Fibroblast of the aortic adventitia (primary cell): ENCODE measurements around the gene RET. TPM values are rescaled to one million over a fixed set of nuclear protein-coding genes. Genes with fewer than 3 reads are reported as not detected.

Experiments used
- DNase-seq: peaks from one replicate; pipeline ENCODE4 v3.0.0-alpha.2; 2010; ENCODE audit warnings: low read depth
- H3K4me3 ChIP-seq: 2 replicates; pipeline ENCODE4 v1.5.1; 2011; ENCODE audit warnings: low read depth, mild to moderate bottlenecking, control low read depth, low read length, moderate library complexity
- CTCF ChIP-seq: IDR thresholded peaks from 2 replicates; pipeline ENCODE4 v1.5.1; 2011; ENCODE audit warnings: mild to moderate bottlenecking, low read length, control low read depth, inconsistent platforms; ENCODE audit not compliant: insufficient read depth
- total RNA-seq: library from RNA; depleted of rRNA; stranded (reverse); fragments of >200 nt; gene quantifications from 2 replicates; pipeline ENCODE4 v1.2.3, GENCODE V29; 2012; ENCODE audit warnings: low replicate concordance

Gene RET
- total RNA-seq, 1 donor: 0.27 TPM

GRCh38 chr10:43132867-43133787 is 56.3 kb downstream of the RET start:
- no peak for TF ChIP-seq CTCF
- no peak overlapping the region for H3K4me3 ChIP-seq
- DNase-seq: no peak

DNA sequence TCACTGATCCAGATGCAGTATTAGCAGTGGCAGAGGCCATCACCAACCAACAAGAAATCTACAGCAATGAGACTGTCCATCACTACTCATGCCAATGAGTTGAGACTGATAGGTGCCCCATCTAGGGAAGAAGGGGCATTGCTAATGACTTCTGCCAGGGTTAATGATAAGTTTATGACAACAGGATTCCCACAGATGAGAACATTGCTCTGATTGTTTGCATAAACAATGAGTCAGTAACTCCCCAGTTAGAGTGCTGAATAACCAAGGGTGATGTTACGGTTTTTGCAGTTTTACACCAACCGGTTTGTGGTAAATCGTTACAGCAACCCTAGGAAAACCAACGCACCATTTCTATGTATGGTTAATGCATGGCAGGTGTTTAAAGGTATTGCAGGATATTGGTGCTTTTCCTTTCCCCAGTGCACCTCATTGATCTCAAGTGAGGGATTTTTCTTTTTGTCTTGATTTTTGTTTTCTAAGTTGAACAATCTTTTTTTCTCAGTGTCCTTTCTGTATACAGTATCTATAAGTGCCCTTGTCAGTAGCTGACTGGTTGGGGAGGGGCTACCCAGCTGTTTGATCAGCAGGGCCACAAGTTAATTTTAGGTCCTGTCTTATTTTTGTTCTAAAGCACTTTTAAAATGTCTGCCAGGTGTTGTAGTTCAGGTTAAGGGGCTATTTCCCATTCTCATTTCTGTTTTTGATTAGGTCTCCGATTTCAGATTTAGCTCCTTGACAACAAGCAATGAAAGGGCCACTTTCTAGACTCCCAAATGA is 57.4 kb downstream of the RET start:
- no peak overlapping the region for H3K4me3 ChIP-seq
- DNase-seq: no peak
- TF ChIP-seq CTCF: no peak

GRCh38 chr10:43135064-43135463 is 58.2 kb downstream of the RET start:
- no peak for DNase-seq
- no peak for TF ChIP-seq CTCF
- H3K4me3 ChIP-seq: no peak overlapping the region

DNA sequence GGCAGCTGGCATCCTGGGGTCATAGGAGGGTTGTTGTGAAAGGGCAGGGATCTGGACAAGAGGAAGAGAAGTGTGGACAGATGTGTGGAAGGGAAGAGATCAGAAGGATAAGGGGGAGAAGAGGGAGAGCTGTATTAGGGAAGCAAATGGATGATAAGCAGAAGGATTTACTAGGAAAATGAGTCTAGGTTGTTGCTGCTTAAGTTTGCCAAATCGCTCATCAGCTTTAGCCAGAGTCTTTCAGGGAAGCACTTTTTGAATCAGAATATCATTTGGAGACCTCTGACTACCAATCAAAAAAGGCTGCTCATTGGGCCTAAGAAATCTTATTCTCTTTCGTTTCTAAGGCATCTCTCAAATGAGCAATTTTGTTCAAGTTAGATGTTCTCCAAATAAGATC is 58.8 kb downstream of the RET start:
- no peak overlapping the region for H3K4me3 ChIP-seq
- DNase-seq: no peak
- no peak for TF ChIP-seq CTCF

- peak overlapping the region; percentile 28 for H3K4me3 ChIP-seq
- no peak for TF ChIP-seq CTCF
- DNase-seq: no peak
These were observed 59.6 kb downstream of the RET start for GRCh38 chr10:43136432-43136831.

DNA sequence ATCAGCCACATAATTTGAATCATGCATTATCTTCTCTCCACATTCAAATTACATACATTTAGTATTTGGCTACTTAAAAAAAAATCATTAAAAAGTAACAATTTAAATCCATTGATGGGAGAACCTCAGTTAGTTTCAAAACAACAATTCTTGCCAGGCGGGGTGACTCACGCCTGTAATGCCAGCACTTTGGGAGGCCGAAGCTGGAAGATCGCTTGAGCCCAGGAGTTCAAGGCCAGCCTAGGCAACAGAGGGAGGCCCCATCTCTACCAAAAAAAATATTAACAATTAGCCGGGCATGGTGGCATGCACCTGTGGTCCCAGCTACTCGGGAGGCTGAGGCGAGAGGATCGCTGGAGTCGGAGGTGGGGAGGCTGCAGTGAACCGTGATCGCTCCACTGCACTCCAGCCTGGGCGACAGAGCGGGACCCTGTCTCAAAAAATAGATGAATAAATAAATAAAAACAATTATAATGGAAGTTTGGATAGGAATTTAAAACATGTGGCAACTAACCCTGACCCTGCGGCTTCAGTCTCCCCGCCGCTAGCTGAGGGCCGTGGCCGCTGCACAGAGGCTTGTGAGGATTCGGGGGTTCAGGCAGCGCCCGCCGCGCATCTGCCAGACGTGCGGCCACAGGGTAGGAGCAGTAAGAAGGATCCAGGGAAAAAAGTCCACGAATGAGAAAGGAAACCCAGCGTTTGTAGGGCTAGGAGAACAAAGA is 60.3 kb downstream of the RET start:
- TF ChIP-seq CTCF: no peak
- peak overlapping the region; percentile 89 for H3K4me3 ChIP-seq
- DNase-seq: peak; percentile 56
